GM06990 (cell line): ENCODE results near the gene DAPK1.

Source experiments
- DNase-seq: peaks from one replicate; pipeline ENCODE4 v3.0.0-alpha.2; 2011; ENCODE audit not compliant: insufficient read length; ENCODE audit errors: extremely low read depth
- H3K27me3 ChIP-seq: replicated peaks from 2 replicates; pipeline ENCODE4 v1.6.0; 2011; ENCODE audit warnings: low read length; ENCODE audit not compliant: control insufficient read depth, insufficient read depth
- H3K36me3 ChIP-seq: 2 replicates; pipeline ENCODE4 v1.5.1; 2011; ENCODE audit warnings: low read length; ENCODE audit not compliant: control insufficient read depth, insufficient read depth
- H3K4me3 ChIP-seq: replicated peaks from 2 replicates; pipeline ENCODE4 v1.5.1; 2011; ENCODE audit warnings: low read depth, mild to moderate bottlenecking, control low read depth, low read length
- CTCF ChIP-seq: IDR thresholded peaks from 2 replicates; pipeline ENCODE4 v1.5.1; 2011; ENCODE audit warnings: low read length, control low read depth, mild to moderate bottlenecking, inconsistent platforms; ENCODE audit not compliant: insufficient read depth, poor library complexity, severe bottlenecking

Gene DAPK1

GRCh38 chr9:87588339-87588738 is 90.7 kb downstream of the DAPK1 start:
- Histone ChIP-seq H3K36me3 (peaks cover 1% of the 10 kb centered on the region; the same call in 1 of the 2 replicates), H3K4me3 (no peak overlapping the region), H3K27me3 (no peaks in the 10 kb centered on the region)
- DNase-seq: no peak
- TF ChIP-seq CTCF: no peak

- H3K27me3 ChIP-seq: no peaks in the 10 kb centered on the region
- no peak for TF ChIP-seq CTCF
- no peak overlapping the region for H3K4me3 ChIP-seq
- DNase-seq: no peak
- H3K36me3 ChIP-seq: peaks cover 1% of the 10 kb centered on the region
Observed at GRCh38 chr9:87590996-87591395, 93.3 kb downstream of the DAPK1 start.

- no peak for TF ChIP-seq CTCF
- Histone ChIP-seq H3K27me3 (no peaks in the 10 kb centered on the region), H3K36me3 (peaks cover 3% of the 10 kb centered on the region), H3K4me3 (no peak overlapping the region)
- no peak for DNase-seq
Observed at GRCh38 chr9:87592554-87593358, 95.1 kb downstream of the DAPK1 start.

- Histone ChIP-seq H3K27me3 (no peaks in the 10 kb centered on the region), H3K4me3 (no peak overlapping the region), H3K36me3 (peaks cover 3% of the 10 kb centered on the region)
- TF ChIP-seq CTCF: no peak
- DNase-seq: no peak
Observed at GRCh38 chr9:87593359-87593980, 95.8 kb downstream of the DAPK1 start.

GRCh38 chr9:87594194-87594593 is 96.5 kb downstream of the DAPK1 start:
- Histone ChIP-seq H3K4me3 (no peak overlapping the region), H3K27me3 (no peaks in the 10 kb centered on the region), H3K36me3 (peaks cover 3% of the 10 kb centered on the region)
- DNase-seq: no peak
- no peak for TF ChIP-seq CTCF
